Measurements from ENCODE around the gene KDELR3. TPM values are rescaled to one million over a fixed set of nuclear protein-coding genes. Genes with fewer than 3 reads are reported as not detected.

Gene KDELR3
- total RNA-seq, 1 donor from 2014 or later, result 7.1 TPM

GRCh38 chr22:38523479-38523878 lies 55.6 kb downstream of the KDELR3 start:
- TF ChIP-seq, protein P1, sequence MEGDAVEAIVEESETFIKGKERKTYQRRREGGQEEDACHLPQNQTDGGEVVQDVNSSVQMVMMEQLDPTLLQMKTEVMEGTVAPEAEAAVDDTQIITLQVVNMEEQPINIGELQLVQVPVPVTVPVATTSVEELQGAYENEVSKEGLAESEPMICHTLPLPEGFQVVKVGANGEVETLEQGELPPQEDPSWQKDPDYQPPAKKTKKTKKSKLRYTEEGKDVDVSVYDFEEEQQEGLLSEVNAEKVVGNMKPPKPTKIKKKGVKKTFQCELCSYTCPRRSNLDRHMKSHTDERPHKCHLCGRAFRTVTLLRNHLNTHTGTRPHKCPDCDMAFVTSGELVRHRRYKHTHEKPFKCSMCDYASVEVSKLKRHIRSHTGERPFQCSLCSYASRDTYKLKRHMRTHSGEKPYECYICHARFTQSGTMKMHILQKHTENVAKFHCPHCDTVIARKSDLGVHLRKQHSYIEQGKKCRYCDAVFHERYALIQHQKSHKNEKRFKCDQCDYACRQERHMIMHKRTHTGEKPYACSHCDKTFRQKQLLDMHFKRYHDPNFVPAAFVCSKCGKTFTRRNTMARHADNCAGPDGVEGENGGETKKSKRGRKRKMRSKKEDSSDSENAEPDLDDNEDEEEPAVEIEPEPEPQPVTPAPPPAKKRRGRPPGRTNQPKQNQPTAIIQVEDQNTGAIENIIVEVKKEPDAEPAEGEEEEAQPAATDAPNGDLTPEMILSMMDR (IDR thresholded peaks at IDR 0.05; ENCODE audit: insufficient read depth, low read length, severe bottlenecking), result no peak
- no peaks in the 10 kb centered on the region for H3K27me3 ChIP-seq (ENCODE audit: control insufficient read depth, insufficient read depth, low read length)
- FAIRE-seq (no peak), DNase-seq (ENCODE audit: low read depth) (no peak)
- no peak overlapping the region for H3K4me3 ChIP-seq (ENCODE audit: low read depth, low read length)
- no peaks in the 10 kb centered on the region for H3K36me3 ChIP-seq (ENCODE audit: control insufficient read depth, insufficient read depth, low read length)

DNA sequence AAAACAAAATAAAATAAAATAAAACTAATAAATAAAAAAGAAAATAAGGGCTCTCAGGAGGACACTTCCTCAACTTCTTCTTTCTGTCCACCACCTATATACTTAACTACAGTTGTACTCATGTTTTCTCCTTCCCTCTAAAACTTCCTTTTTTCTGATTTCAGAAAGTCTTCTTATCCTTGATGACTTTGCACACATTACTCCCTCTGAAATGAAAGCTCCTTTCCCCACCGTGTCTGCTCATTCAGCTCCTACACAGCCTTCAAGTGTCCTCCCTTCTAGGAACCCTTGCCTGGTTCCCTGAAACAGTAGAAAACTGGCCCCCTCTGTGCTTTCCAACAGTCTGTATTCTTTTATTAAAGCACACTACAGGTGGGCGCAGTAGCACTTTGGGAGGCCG lies 56.5 kb downstream of the KDELR3 start:
- TF ChIP-seq, protein P1 (IDR thresholded peaks at IDR 0.05; ENCODE audit: insufficient read depth, low read length, severe bottlenecking), result no peak
- FAIRE-seq (no peak), DNase-seq (ENCODE audit: low read depth) (no peak)
- Histone ChIP-seq H3K27me3 (ENCODE audit: control insufficient read depth, insufficient read depth, low read length) (no peaks in the 10 kb centered on the region), H3K4me3 (ENCODE audit: low read depth, low read length) (no peak overlapping the region), H3K36me3 (ENCODE audit: control insufficient read depth, insufficient read depth, low read length) (no peaks in the 10 kb centered on the region)

DNA sequence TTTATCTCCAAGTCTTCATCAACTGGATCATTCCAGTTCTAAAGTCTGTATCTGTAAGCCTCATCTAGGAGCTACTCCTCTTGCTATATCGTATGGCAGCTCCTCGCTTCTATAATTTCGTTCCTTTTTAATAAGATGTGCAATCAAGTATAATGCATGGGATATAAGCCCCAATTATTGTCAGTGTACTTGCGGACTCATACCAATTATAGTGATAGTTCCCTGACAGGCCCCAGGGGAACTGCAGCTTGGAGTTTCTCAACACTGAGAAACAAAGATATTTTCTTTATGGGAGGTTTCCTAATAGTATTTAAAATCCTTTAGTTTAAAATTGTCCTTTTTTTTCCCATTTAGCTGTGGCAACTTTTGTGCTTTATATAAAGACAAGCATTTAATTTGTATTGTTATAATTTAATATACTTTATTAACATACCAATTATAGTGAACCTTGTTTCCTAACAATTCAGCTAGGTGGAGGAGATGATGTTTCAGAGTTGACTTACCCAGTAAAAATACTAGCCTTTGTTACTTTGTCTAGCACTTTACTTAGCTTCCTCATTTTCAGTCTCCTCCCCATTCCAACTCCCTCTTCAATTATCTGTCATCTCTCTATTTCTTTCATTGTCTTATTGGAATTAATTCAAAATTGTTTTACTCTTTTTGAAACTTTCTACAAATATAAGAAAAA lies 63.5 kb downstream of the KDELR3 start:
- no peaks in the 10 kb centered on the region for H3K36me3 ChIP-seq (ENCODE audit: control insufficient read depth, insufficient read depth, low read length)
- H3K4me3 ChIP-seq (ENCODE audit: low read depth, low read length), result no peak overlapping the region
- TF ChIP-seq, protein P1 (IDR thresholded peaks at IDR 0.05; ENCODE audit: insufficient read depth, low read length, severe bottlenecking), result no peak
- H3K27me3 ChIP-seq (ENCODE audit: control insufficient read depth, insufficient read depth, low read length), result no peaks in the 10 kb centered on the region
- FAIRE-seq (no peak), DNase-seq (ENCODE audit: low read depth) (no peak)

Other genes with a start within 250 kb of the KDELR3 start
- 7.1 and 13.3 TPM in 2 replicates for gene TMEM184B, start 195.1 kb upstream of the KDELR3 start, total RNA-seq
- 146 and 181 TPM in 2 replicates for gene CSNK1E, start 150.7 kb upstream of the KDELR3 start, total RNA-seq
- not detected in 2 replicates for gene KCNJ4, start 12.9 kb upstream of the KDELR3 start, total RNA-seq
- gene DDX17, start 38.2 kb downstream of the KDELR3 start, total RNA-seq, result 498 and 521 TPM in 2 replicates
- 1.1 and 3.7 TPM in 2 replicates for gene DMC1, start 102.1 kb downstream of the KDELR3 start, total RNA-seq
- gene FAM227A, start 188.3 kb downstream of the KDELR3 start, total RNA-seq, result 0.26 and 0.38 TPM in 2 replicates
- gene CBY1, start 188.5 kb downstream of the KDELR3 start, total RNA-seq, result 16.1 and 22.0 TPM in 2 replicates
- gene TOMM22, start 213.9 kb downstream of the KDELR3 start, total RNA-seq, result 42.9 and 70.0 TPM in 2 replicates
- 123 and 147 TPM in 2 replicates for gene JOSD1, start 232.8 kb downstream of the KDELR3 start, total RNA-seq
- 28.7 and 47.0 TPM in 2 replicates for gene GTPBP1, start 237.8 kb downstream of the KDELR3 start, total RNA-seq

Data from bronchial epithelial cell (primary cell).